SK-N-DZ (cell line): ENCODE results near the gene CELSR1.
"Not testable (repeated sequence)": the region's sequence is repeated elsewhere in the genome, so short reads cannot be mapped to it uniquely, and the experiment has no call there.

Source experiments
- DNase-seq: peaks from one replicate; pipeline ENCODE4 v3.0.0-alpha.2; 2015; ENCODE audit warnings: low spot score

Gene CELSR1

GRCh38 chr22:46484861-46485595, 52.4 kb downstream of the CELSR1 start:
- DNase-seq, result no peak

- DNase-seq, result no peak
Measured at GRCh38 chr22:46484156-46484860, 53.1 kb downstream of the CELSR1 start.

- no peak for DNase-seq
Measured at GRCh38 chr22:46483353-46483752, 54.1 kb downstream of the CELSR1 start.

GRCh38 chr22:46482056-46482675, 55.3 kb downstream of the CELSR1 start:
- no peak for DNase-seq

DNA sequence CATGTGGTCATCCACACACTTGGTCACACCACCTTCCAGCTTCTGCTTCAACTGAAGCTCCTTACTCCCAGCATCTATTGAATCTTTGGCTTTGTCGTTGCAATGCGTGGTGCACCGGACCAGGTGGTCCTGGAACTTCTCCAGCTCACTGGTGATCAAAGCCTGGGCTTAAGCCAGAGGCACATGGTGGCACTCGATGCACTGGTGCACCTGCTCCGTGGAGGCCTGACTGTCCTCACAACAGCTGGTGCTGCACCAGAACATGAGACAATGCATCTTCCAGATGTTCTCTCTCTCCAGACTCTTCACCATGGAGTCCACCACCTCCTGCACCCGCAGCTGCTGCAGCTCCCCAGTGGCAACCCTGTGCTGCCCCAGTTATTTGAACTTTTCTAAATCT, 56.0 kb downstream of the CELSR1 start:
- no peak for DNase-seq

DNA sequence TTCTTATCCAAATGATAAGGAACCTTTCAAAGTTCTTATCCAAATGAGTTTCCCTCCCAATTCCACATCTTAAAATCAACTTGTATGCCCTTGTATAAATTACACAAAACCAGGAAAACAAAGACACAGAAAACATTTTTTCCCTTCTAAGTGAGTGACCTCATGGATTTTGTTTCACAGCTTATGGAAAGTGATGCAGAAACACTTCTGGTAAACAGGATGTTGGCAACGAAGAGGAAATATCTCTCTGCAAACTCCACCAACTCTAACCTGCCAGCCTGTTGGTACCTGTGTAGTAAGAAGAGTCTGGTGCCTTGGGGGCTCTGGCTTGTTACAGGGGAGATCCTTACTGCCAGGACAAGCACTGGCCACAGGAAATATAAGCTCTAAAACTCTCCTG, 57.0 kb downstream of the CELSR1 start:
- no peak for DNase-seq

- no peak for DNase-seq
Measured at GRCh38 chr22:46479046-46479445, 58.4 kb downstream of the CELSR1 start.

DNA sequence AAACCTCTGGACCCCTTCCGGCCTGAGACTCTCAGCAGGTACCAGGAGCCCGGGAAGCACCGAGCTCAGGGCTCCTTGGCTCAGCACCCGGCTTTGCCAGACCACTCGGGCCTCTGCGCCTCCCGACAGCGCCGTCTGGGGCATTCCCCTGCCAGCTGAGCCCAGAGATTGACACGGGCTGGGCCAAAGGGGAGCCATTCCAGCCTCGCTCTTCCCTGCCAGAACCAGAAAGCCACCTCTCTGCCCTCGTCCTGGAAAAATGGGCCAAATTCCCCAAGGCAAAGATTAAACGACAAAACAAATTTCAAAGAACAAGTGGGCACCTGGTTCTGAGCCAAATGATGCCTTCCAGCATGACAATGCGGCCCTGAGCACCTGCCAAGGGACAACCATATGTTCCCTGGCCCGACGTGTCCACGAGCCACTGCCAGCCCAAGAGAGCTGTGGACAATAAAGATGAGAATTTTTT, 59.3 kb downstream of the CELSR1 start:
- DNase-seq, result no peak

DNA sequence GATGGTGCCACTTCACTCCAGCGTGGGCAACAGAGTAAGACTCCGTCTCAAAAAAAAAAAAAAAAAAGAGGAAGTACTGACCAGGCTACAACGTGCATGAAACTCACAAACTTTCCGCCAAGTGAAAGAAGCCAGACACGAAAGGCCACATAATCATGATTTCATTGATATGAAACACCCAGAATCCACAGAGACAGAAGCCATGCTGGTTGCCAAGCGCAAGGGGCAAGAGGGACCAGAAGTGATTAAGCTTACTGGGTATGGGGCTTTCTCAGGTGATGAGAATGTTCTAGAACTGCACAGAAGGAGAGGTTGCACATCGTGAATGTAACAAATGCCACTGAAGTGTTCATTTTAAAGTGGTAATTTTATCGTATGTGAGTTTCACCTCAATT, 60.9 kb downstream of the CELSR1 start:
- DNase-seq, result no peak

DNA sequence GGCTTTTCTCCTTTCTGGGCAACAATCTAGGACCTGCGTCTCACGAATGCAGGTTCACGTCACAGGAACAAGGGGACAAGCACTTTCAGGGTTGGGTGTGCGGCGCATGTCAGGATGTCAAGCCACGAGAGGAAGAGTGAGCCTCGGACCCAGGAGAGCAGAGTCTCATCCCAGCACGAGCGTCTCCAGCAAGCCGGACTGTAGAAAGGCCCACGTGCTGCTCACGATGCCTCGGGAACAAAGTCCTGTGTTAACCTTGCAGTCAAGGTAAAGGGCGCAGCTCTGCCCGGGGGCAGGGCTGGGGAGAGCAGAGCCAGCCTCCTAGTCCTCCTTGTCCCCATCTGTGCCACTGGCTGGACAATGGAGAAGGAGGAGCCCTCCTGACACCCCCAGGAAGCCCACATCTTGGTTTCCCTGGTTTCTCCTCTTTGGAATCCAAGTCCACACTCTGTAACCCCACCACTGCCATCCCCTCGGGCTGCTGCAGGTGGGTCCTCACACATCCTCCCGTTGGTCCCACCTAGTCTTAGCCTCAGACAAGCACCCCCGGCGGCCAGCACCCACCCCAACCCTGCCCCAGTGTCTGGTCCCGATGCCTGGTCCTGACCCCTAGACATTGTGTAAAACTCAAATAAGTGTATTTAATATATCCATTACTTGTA, 63.4 kb downstream of the CELSR1 start:
- DNase-seq, result no peak

GRCh38 chr22:46473021-46473779, 64.2 kb downstream of the CELSR1 start:
- DNase-seq, result no peak

DNA sequence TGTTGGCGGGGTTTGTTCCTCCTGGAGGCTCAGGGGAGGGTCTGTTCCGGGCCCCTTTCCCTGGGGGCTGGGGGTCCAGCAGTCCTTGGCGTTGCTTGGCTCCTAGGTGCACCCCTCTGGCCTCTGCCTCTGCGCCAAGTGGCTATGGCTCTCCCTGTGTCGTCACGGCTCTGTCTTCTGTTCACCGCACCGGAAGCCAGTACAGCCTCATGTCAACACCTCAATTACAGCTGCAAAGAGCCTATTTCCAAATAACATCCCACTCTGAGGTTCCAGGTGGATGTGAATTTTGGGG, 64.8 kb downstream of the CELSR1 start:
- no peak for DNase-seq

DNA sequence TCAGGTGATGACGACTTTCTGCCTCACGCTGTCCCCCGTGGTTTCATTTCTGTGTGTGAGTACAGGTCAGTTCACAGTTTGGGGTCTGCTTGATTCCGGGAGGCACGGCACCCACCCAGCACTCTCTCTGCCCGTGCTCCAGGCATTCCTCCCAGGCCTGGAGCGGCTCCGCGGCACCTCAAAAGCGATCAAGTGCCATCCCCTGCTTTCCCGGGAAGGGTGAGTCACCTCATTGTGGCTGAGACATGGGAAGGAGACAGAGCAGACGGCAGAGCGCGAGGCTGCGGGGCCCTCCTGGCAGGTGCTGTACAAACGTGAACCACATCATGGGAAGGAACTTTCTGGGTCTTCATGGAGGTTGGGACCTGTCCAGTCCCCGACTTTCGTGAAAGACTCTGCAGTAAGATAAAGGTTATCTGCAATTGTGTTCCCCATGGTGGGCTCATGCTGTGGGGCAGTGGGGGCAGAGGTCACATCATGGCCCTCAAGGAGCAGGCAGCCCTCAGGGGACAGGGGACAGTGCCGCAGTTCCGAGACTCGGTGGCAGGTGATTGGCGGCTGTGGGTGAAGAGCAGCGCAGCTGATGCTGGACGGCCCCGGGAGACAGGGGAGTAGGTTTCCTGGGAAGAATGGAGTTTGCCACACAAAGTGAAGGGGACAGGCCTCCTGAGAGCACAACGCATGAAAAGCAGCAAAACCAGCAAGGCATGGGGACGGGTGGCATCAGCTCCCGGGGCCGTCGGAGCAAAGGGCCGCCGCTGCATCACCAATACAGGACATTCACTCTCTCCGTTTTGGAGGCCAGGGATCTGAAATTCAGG, 65.3 kb downstream of the CELSR1 start:
- DNase-seq, result no peak

GRCh38 chr22:46471330-46471729, 66.1 kb downstream of the CELSR1 start:
- not testable (repeated sequence) for DNase-seq

GRCh38 chr22:46469711-46470110, 67.7 kb downstream of the CELSR1 start:
- DNase-seq, result no peak

- DNase-seq, result no peak
Measured at GRCh38 chr22:46467006-46467405, 70.4 kb downstream of the CELSR1 start.

GRCh38 chr22:46466255-46466676, 71.2 kb downstream of the CELSR1 start:
- DNase-seq, result no peak

- DNase-seq, result no peak
Measured at GRCh38 chr22:46465793-46466192, 71.6 kb downstream of the CELSR1 start.

- DNase-seq, result no peak
Measured at GRCh38 chr22:46465345-46465720, 72.1 kb downstream of the CELSR1 start.

DNA sequence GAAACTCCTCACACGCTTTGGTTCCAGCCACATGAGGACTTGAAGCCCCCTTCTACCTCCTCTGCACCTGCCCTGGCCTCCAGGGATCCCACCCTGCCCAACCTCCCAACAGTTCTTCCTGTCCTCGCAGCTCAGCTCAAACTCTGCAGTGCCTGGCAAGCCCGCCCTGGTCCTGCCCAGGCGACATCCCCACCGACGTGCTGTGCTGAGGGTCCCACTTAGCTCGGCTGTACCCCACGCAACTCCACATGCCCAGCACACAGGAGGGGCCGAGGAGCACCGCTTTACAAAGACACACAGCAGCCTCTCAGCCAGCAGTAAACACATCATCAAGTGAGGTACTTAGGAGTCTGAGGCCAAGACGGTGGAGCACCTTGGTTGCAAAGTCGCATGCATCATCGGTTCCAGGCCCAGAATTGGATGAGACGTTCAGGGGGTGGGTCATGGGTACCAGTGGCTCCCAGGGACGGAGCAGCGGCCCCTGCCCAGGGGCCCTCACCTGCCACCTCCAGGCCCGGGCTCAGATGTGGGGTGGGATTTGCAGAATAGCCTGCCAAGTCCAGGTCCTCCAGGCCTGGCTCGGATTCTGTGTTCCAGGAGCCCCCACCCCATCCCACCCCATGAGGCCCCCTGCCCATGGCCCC, 72.6 kb downstream of the CELSR1 start:
- no peak for DNase-seq
